GM18868 (cell line): ENCODE measurements around the gene NDFIP1.
"Not testable (repeated sequence)": the region's sequence is repeated elsewhere in the genome, so short reads cannot be mapped to it uniquely, and the experiment has no call there.

Experiments
- ATAC-seq: cut with Tn5 transposase; IDR thresholded peaks from one replicate; pipeline ENCODE4 v1.9.1; 2021; ENCODE audit warnings: mild to moderate bottlenecking, moderate library complexity; ENCODE audit not compliant: unreplicated experiment

NDFIP1 gene

GRCh38 chr5:142151436-142152383 is 43.1 kb downstream of the NDFIP1 start:
- ATAC-seq = no peak

- no peak for ATAC-seq
Observed at GRCh38 chr5:142152384-142152732, 43.8 kb downstream of the NDFIP1 start.

- no peak for ATAC-seq
Observed at GRCh38 chr5:142153674-142154448, 45.3 kb downstream of the NDFIP1 start.

- ATAC-seq = not testable (repeated sequence)
Observed at GRCh38 chr5:142154449-142154841, 45.9 kb downstream of the NDFIP1 start.

- ATAC-seq = no peak
Observed at GRCh38 chr5:142156839-142157463, 48.4 kb downstream of the NDFIP1 start.

- no peak for ATAC-seq
Observed at GRCh38 chr5:142159354-142159753, 50.8 kb downstream of the NDFIP1 start.

- ATAC-seq = no peak
Observed at GRCh38 chr5:142164315-142164714, 55.7 kb downstream of the NDFIP1 start.

- no peak for ATAC-seq
Observed at GRCh38 chr5:142166754-142167153, 58.2 kb downstream of the NDFIP1 start.

GRCh38 chr5:142167458-142167857 is 58.9 kb downstream of the NDFIP1 start:
- ATAC-seq = no peak

GRCh38 chr5:142168365-142168764 is 59.8 kb downstream of the NDFIP1 start:
- ATAC-seq = no peak

GRCh38 chr5:142170254-142170953 is 61.8 kb downstream of the NDFIP1 start:
- no peak for ATAC-seq

GRCh38 chr5:142171270-142171669 is 62.7 kb downstream of the NDFIP1 start:
- no peak for ATAC-seq

- ATAC-seq = no peak
Observed at GRCh38 chr5:142175039-142175438, 66.5 kb downstream of the NDFIP1 start.

- ATAC-seq = no peak
Observed at GRCh38 chr5:142175461-142176142, 67.0 kb downstream of the NDFIP1 start.

- no peak for ATAC-seq
Observed at GRCh38 chr5:142176255-142176654, 67.7 kb downstream of the NDFIP1 start.

GRCh38 chr5:142178651-142179050 is 70.1 kb downstream of the NDFIP1 start:
- no peak for ATAC-seq

GRCh38 chr5:142179776-142180387 is 71.3 kb downstream of the NDFIP1 start:
- ATAC-seq = no peak

GRCh38 chr5:142181096-142181495 is 72.5 kb downstream of the NDFIP1 start:
- ATAC-seq = no peak

GRCh38 chr5:142181547-142182163 is 73.1 kb downstream of the NDFIP1 start:
- no peak for ATAC-seq
